HepG2 (cell line): ENCODE data around the gene CMIP.

ENCODE experiments used
- CEBPZ ChIP-seq: IDR thresholded peaks from 2 replicates; pipeline ENCODE4 v1.6.1; 2012; ENCODE audit warnings: low read length, improper control_type of control experiment
- CTCF ChIP-seq: sonication (generic); formaldehyde crosslinking; IDR thresholded peaks from 2 replicates; pipeline ENCODE4 v1.5.0; 2020; ENCODE audit warnings: mild to moderate bottlenecking, missing genetic modification reagents, moderate library complexity
- ERF ChIP-seq: IDR thresholded peaks from 2 replicates; pipeline ENCODE4 v1.6.1; 2018; ENCODE audit warnings: missing biosample characterization, missing genetic modification reagents
- ZNF704 ChIP-seq: sonication (generic); formaldehyde crosslinking; IDR thresholded peaks from 2 replicates; pipeline ENCODE4 v1.8.1; 2023; ENCODE audit warnings: mild to moderate bottlenecking, inconsistent platforms, moderate library complexity, missing genetic modification reagents, borderline replicate concordance
- ZNF775 ChIP-seq: sonication (generic); formaldehyde crosslinking; IDR thresholded peaks from 2 replicates; pipeline ENCODE4 v1.4.0; 2020; ENCODE audit warnings: missing genetic modification reagents, mild to moderate bottlenecking, moderate library complexity, borderline replicate concordance

GRCh38 chr16:81542609-81543570 is 98.3 kb downstream of the CMIP start:
- TF ChIP-seq ZNF775 (CRISPR knock-in tag) (no peak), CTCF (CRISPR knock-in tag) (no peak; the same call in 1 of the 2 replicates), ERF (CRISPR knock-in tag) (peak; percentile 20; the same call in 1 of the 2 replicates), ZNF704 (0 out of 2 replicates have a peak, but pooled peaks have one; percentile 33), CEBPZ (no peak)
